ENCODE measurements around the gene SWAP70. TPM values are rescaled to one million over a fixed set of nuclear protein-coding genes. Genes with fewer than 3 reads are reported as not detected.

SWAP70 gene
- polyA plus RNA-seq, 3 donors = 10.9 to 26.4 (median 13.8) TPM

DNA sequence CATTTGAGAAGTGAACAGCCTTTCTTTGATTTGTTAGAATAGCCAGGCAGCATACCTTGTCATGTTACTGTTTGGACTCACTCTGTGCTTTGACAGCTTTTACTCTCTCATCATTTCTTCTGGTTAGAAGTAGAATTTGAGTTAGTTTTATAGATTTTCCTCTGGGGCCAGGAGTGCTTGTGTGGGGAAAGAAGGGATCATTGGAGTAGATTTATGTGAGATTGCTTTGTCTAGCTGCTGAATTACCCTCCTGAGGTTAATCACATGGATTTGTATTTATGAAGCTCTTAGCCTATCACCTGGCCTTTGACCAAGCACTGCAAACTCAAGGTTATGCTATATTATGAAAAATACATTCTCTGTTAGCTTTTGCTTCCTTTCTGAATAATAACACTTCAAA lies 54.3 kb downstream of the SWAP70 start:
- H3K4me1 ChIP-seq (ENCODE audit: control insufficient read depth in 1 of 2, insufficient read depth in 2 of 2, low read length in 2 of 2) = peaks cover 40 to 43% of the 10 kb centered on the region in 2 donors
- intact Hi-C loops (cut with micrococcal nuclease) = loop anchor here in 1 of 2 donors (10.0 kb wide), 1 partner anchor 53 kb away; the partner anchor contains the start of gene SWAP70
- no peak overlapping the region for H3K4me2 ChIP-seq (replicated peaks; ENCODE audit: extremely low read depth, low read length, poor library complexity, severe bottlenecking)
- Mint-ChIP-seq H3K27me3 (ENCODE audit: low read depth in 3 of 3) (peaks cover 0 to 2% (median 0%) of the 10 kb centered on the region in 3 donors), H3K4me3 (no peak overlapping the region), H3K4me1 (peaks cover 41% of the 10 kb centered on the region), H3K27ac (peak overlapping the region in 1 of 7 donors; percentile 67), H3K36me3 (peaks cover 26 to 36% of the 10 kb centered on the region in 2 donors), H3K9me3 (peaks cover 0 to 3% (median 0%) of the 10 kb centered on the region in 7 donors)
- H3K79me2 ChIP-seq (ENCODE audit: insufficient read depth, low read length) = peaks cover 25% of the 10 kb centered on the region
- H4K20me1 ChIP-seq (ENCODE audit: insufficient read depth, low read length) = peaks cover 5% of the 10 kb centered on the region
- H3K27me3 ChIP-seq (ENCODE audit: control insufficient read depth in 2 of 2, insufficient read depth in 2 of 2, low read length in 2 of 2) = no peaks in the 10 kb centered on the region
- H2AFZ ChIP-seq (ENCODE audit: insufficient read depth, low read depth, low read length, poor library complexity, severe bottlenecking) = no peak overlapping the region
- H3K9me3 ChIP-seq (replicated peaks in 1 of 2; ENCODE audit: control insufficient read depth in 1 of 2, insufficient read depth in 1 of 2, low read length in 2 of 2) = no peaks in the 10 kb centered on the region
- no peak overlapping the region for H3K9ac ChIP-seq (ENCODE audit: insufficient read depth, low read length, poor library complexity, severe bottlenecking)
- peaks cover 0 to 10% of the 10 kb centered on the region in 2 donors for H3K36me3 ChIP-seq (replicated peaks in 1 of 2; ENCODE audit: control insufficient read depth in 1 of 2, insufficient read depth in 2 of 2, low read length in 2 of 2)
- no peak for DNase-seq
- H3K4me3 ChIP-seq (replicated peaks in 1 of 3; ENCODE audit: low read depth in 2 of 3, low read length in 3 of 3) = no peak overlapping the region
- TF ChIP-seq, protein P1, sequence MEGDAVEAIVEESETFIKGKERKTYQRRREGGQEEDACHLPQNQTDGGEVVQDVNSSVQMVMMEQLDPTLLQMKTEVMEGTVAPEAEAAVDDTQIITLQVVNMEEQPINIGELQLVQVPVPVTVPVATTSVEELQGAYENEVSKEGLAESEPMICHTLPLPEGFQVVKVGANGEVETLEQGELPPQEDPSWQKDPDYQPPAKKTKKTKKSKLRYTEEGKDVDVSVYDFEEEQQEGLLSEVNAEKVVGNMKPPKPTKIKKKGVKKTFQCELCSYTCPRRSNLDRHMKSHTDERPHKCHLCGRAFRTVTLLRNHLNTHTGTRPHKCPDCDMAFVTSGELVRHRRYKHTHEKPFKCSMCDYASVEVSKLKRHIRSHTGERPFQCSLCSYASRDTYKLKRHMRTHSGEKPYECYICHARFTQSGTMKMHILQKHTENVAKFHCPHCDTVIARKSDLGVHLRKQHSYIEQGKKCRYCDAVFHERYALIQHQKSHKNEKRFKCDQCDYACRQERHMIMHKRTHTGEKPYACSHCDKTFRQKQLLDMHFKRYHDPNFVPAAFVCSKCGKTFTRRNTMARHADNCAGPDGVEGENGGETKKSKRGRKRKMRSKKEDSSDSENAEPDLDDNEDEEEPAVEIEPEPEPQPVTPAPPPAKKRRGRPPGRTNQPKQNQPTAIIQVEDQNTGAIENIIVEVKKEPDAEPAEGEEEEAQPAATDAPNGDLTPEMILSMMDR (IDR thresholded peaks at IDR 0.05) = no peak
- peak overlapping the region in 1 of 2 donors; percentile 76 for H3K27ac ChIP-seq (ENCODE audit: low read depth in 1 of 2, low read length in 2 of 2)

DNA sequence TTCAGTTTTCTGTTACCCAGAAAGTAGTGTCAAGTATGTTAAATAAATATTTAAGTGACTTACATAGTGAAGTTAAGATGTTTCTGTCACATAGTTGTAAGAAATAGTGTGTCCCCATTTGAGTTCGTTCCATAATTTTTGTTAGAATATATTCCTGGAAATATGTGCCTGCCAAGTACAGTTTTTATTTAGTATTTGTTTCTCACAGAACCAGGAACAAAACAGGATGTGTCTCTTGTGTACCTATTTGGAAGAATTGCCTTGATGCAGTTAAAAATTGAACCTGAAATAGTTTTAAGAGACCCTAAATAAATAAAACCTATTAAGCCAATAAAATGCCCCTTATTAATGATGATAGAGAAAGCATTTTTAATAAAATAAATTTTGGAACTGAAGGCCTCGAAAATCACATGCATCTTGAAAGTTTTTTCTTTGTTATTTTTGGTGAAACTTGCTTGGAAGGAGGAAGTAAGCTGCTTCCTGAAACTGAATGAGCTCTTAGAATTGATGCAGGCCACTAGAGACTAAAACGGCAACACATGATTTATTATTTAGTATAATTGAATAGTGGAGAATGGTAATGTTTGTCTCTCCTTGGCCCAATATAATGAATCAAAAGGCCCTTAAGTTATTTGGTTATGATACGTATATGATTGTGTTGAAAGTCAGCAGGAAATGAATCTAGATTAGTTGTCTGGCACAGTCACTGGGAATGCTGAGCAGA lies 55.9 kb downstream of the SWAP70 start:
- peak overlapping the region; percentile 47 for H3K4me2 ChIP-seq (replicated peaks; ENCODE audit: extremely low read depth, low read length, poor library complexity, severe bottlenecking)
- DNase-seq = peak in 2 of 3 donors; percentile 37 to 44
- no peaks in the 10 kb centered on the region for H3K27me3 ChIP-seq (ENCODE audit: control insufficient read depth in 2 of 2, insufficient read depth in 2 of 2, low read length in 2 of 2)
- TF ChIP-seq, protein P1 (IDR thresholded peaks at IDR 0.05) = no peak
- peaks cover 0 to 3% (median 0%) of the 10 kb centered on the region in 7 donors for H3K9me3 Mint-ChIP-seq
- 0% methylated on average over 1 of the region's 4 CpGs for WGBS (ENCODE audit: insufficient coverage)
- H3K27me3 Mint-ChIP-seq (ENCODE audit: low read depth in 3 of 3) = peaks cover 0 to 2% (median 0%) of the 10 kb centered on the region in 3 donors
- H3K9me3 ChIP-seq (replicated peaks in 1 of 2; ENCODE audit: control insufficient read depth in 1 of 2, insufficient read depth in 1 of 2, low read length in 2 of 2) = no peaks in the 10 kb centered on the region
- peak overlapping the region in 1 of 2 donors; percentile 60 for H3K4me3 Mint-ChIP-seq
- peaks cover 5% of the 10 kb centered on the region for H4K20me1 ChIP-seq (ENCODE audit: insufficient read depth, low read length)
- H3K79me2 ChIP-seq (ENCODE audit: insufficient read depth, low read length) = peaks cover 25% of the 10 kb centered on the region
- H3K27ac ChIP-seq (ENCODE audit: low read depth in 1 of 2, low read length in 2 of 2) = peak overlapping the region; percentile 27 to 72
- H2AFZ ChIP-seq (ENCODE audit: insufficient read depth, low read depth, low read length, poor library complexity, severe bottlenecking) = peak overlapping the region; percentile 47
- peaks cover 39% of the 10 kb centered on the region for H3K4me1 Mint-ChIP-seq
- H3K36me3 Mint-ChIP-seq = peaks cover 16 to 26% of the 10 kb centered on the region in 2 donors
- peak overlapping the region; percentile 59 to 92 (median 79) for H3K27ac Mint-ChIP-seq
- intact Hi-C loops (cut with micrococcal nuclease) = loop anchor here in 1 of 2 donors (10.0 kb wide), 1 partner anchor 55 kb away; the partner anchor contains the start of gene SWAP70
- H3K9ac ChIP-seq (ENCODE audit: insufficient read depth, low read length, poor library complexity, severe bottlenecking) = no peak overlapping the region
- peak overlapping the region in 1 of 3 experiments; percentile 7 for H3K4me3 ChIP-seq (replicated peaks in 1 of 3; ENCODE audit: low read depth in 2 of 3, low read length in 3 of 3)
- peaks cover 40 to 43% of the 10 kb centered on the region in 2 donors for H3K4me1 ChIP-seq (ENCODE audit: control insufficient read depth in 1 of 2, insufficient read depth in 2 of 2, low read length in 2 of 2)
- peaks cover under 1 to 17% of the 10 kb centered on the region in 2 donors for H3K36me3 ChIP-seq (replicated peaks in 1 of 2; ENCODE audit: control insufficient read depth in 1 of 2, insufficient read depth in 2 of 2, low read length in 2 of 2)

All from CD14-positive monocyte (primary cell).